Activated CD4-positive, CD25-positive, alpha-beta regulatory T cell treated with anti-CD3 and anti-CD28 coated beads, Interleukin-2, amount 50 U/mL, for 16 hours (primary cell): ENCODE data around the gene NDUFAF3.
A peak's percentile ranks its signal among the peaks of the same experiment; 100 is the strongest.
"Not testable (repeated sequence)": the region's sequence is repeated elsewhere in the genome, so short reads cannot be mapped to it uniquely, and the experiment has no call there.

Experiments
- DNase-seq: peaks from one replicate; pipeline ENCODE4 v3.0.0-alpha.2; 2020; ENCODE audit warnings: low read depth, low spot score

Gene NDUFAF3

GRCh38 chr3:48999085-48999858, 22.6 kb upstream of the NDUFAF3 start:
- no peak for DNase-seq

- DNase-seq: no peak
Observed at GRCh38 chr3:49001155-49001554, 20.8 kb upstream of the NDUFAF3 start.

- DNase-seq: no peak
Observed at GRCh38 chr3:49004352-49005302, 17.3 kb upstream of the NDUFAF3 start.

GRCh38 chr3:49005303-49005680, 16.6 kb upstream of the NDUFAF3 start:
- no peak for DNase-seq

- no peak for DNase-seq
Observed at GRCh38 chr3:49005998-49006397, 15.9 kb upstream of the NDUFAF3 start.

- DNase-seq: no peak
Observed at GRCh38 chr3:49006408-49007067, 15.4 kb upstream of the NDUFAF3 start.

GRCh38 chr3:49007068-49007770, 14.7 kb upstream of the NDUFAF3 start, which contains the start of gene WDR6:
WDR6 (plus strand) TSS chr3:49007391; CDS start chr3:49007432, 41 bp downstream.
- DNase-seq: peak; percentile 97

- DNase-seq: peak; percentile 74
Observed at GRCh38 chr3:49007771-49008528, 14.0 kb upstream of the NDUFAF3 start.

GRCh38 chr3:49008627-49009026, 13.3 kb upstream of the NDUFAF3 start:
- DNase-seq: not testable (repeated sequence)

GRCh38 chr3:49009396-49009795, 12.5 kb upstream of the NDUFAF3 start:
- no peak for DNase-seq

GRCh38 chr3:49012441-49013017, 9.4 kb upstream of the NDUFAF3 start:
- DNase-seq: no peak

GRCh38 chr3:49013113-49013737, 8.7 kb upstream of the NDUFAF3 start:
- DNase-seq: no peak

- DNase-seq: no peak
Observed at GRCh38 chr3:49013738-49014660, 7.9 kb upstream of the NDUFAF3 start.

GRCh38 chr3:49015072-49015471, 6.8 kb upstream of the NDUFAF3 start:
- no peak for DNase-seq

GRCh38 chr3:49015765-49016164, 6.2 kb upstream of the NDUFAF3 start:
- DNase-seq: no peak

GRCh38 chr3:49016414-49017228, 5.3 kb upstream of the NDUFAF3 start:
- no peak for DNase-seq

- DNase-seq: no peak
Observed at GRCh38 chr3:49017229-49017970, 4.5 kb upstream of the NDUFAF3 start.
